ENCODE results near the gene CACNG4. TPM values are rescaled to one million over a fixed set of nuclear protein-coding genes. Genes with fewer than 3 reads are reported as not detected.

The CACNG4 gene
- polyA plus RNA-seq, 1 donor, result 10.0 TPM

DNA sequence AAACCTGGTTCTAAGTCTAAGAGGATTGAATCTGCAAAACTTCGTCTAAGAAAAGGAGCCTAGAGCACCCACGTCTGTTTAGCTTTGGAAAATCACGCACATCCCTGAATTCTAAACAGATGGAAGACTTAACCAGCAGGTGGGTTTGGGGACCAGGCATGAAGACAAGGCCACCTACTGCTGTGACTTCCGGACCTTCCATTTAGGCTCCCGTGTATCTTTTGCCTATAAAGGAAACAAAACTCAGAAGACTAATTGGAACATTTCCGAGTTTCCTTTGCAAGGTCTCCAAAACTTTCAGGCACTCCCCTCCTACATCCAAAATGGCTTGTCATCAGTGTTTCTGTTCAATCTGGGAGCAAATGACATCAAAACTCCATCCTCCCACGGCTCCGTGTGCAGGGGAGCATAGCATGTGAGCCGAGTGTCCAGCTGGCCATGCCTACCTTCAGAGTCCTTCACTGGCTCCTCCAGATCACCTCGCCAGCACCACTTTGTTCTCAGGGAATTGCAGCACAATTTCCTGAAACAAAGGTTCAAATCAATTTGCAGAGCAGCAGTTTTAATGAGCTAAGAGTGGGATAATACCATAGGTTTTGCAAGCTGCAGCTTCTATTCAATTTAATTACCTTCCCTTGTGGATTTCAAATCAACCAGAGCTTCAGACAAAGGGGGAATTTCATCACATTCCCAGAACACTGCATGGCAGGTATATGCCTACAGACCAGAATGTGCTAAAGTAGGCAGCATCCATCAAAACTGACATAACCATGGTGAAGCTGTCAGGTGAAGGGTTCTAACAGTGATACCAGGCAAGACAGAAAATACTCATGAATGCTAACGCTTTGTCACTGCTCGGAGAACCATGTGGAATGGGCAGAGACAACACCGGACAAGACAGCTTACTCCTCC, 103.3 kb downstream of the CACNG4 start:
- no peak for DNase-seq

DNA sequence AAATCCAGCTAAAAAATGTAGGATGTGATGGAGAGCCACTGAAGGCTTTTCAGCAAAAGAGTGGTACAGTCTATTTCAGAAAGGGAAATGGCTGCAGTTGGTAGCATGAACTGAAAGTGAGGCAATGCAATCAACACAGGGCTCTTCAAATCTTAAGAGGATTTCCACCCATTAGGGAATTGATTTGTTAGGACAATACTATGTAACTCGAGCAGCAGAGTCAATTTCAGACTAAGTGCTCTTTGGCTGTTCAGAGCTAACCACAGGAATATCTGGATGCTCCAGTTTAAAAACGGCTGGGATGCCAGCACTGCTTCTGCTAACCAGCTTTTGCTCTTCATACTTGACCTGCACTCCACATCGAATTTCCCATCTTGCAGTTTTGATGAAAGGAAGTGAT, 104.5 kb downstream of the CACNG4 start:
- no peak for DNase-seq

DNA sequence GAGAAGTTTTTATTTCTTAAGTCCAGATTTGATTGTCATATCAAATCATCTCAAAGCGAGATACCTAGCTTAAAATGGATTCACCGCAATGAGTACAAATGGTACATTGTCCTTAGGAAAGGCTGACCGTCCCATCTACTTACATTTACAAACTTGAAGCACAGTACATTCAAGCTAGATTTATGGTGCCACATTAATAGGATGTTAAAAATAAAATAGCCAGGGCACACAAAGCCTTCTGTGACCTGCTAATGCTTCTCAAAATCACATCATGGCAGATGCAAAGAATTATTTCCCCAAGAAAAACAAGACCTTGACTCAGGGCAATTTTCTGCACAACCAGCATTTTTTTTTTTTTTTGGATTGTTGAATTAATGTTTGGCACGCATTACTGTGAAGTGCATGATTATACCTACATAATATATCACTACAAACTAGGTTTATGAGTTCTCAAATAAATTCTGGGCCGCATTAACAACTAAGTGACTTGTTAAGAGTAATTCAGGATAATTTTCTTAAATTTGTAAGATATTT, 105.2 kb downstream of the CACNG4 start:
- DNase-seq, result no peak

GRCh38 chr17:67071595-67071994, 107.1 kb downstream of the CACNG4 start:
- no peak for DNase-seq

GRCh38 chr17:67072885-67073284, 108.4 kb downstream of the CACNG4 start:
- no peak for DNase-seq

DNA sequence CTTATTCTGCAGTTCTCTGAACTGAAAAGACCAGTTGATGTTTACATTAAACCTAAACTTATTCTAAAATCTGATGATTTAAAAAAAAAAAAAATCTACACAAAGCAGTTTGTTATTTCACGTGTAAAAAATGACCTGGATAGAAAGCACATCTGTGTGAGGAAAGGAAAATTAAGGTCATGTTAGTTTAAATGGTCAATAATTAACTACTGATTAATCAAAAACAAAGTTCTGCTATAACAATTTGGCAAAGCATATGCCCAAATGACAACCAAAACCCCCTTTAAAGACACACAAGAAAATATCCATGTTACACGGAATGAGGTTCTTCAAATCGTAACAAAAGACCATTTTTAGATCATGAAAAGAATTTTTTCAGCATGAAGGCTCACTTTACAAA, 110.3 kb downstream of the CACNG4 start:
- DNase-seq, result no peak

DNA sequence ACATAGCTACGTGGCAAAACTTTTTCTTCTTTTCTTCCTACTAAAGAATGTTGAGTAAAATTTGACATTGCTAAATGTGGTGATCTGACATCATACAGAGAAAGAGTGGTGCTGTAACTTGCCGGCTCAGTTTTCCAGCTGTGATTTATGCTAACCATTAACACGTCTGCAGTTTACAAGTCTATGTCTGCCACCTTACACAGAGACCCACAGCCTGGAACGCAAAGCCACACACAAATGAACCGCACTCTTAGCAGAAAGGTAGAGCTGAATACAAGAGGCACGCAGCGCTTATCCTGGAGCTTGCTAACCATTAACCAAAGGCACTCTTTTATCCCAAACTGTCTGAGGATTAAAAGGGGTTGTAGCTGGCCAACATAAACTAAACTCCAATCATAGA, 111.8 kb downstream of the CACNG4 start:
- DNase-seq, result no peak

GRCh38 chr17:67078292-67078691, 113.8 kb downstream of the CACNG4 start:
- no peak for DNase-seq

- DNase-seq, result no peak
These were observed 115.0 kb downstream of the CACNG4 start for GRCh38 chr17:67079491-67079890.

GRCh38 chr17:67080804-67081203, 116.3 kb downstream of the CACNG4 start:
- no peak for DNase-seq

- DNase-seq, result no peak
These were observed 117.6 kb downstream of the CACNG4 start for GRCh38 chr17:67082107-67082506.

Other genes starting within 250 kb of the CACNG4 start
- not detected for gene CACNG5, start 129.6 kb upstream of the CACNG4 start, polyA plus RNA-seq (ENCODE audit: insufficient read length)
- gene CACNG1, start 79.8 kb downstream of the CACNG4 start, polyA plus RNA-seq (ENCODE audit: insufficient read length), result 340 TPM

Data from hindlimb muscle (tissue), 1 donor.